ENCODE data around the gene MATCAP1. TPM values are rescaled to one million over a fixed set of nuclear protein-coding genes. Genes with fewer than 3 reads are reported as not detected.
A peak's percentile ranks its signal among the peaks of the same experiment; 100 is the strongest.

MATCAP1 gene
- total RNA-seq, 1 experiment from 2014 or later, result 36.5 TPM

- Mint-ChIP-seq H3K4me1 (ENCODE audit: low read depth, unreplicated experiment) (peaks cover 47% of the 10 kb centered on the region), H3K27ac (ENCODE audit: unreplicated experiment) (peak overlapping the region; percentile 74), H3K36me3 (ENCODE audit: insufficient read depth, unreplicated experiment) (peaks cover 78% of the 10 kb centered on the region), H3K27me3 (ENCODE audit: unreplicated experiment) (no peaks in the 10 kb centered on the region), H3K9me3 (ENCODE audit: low read depth, unreplicated experiment) (no peaks in the 10 kb centered on the region), H3K4me3 (ENCODE audit: low read depth, unreplicated experiment) (peak overlapping the region; percentile 87)
- TF ChIP-seq CTCF (IDR thresholded peaks at IDR 0.05; ENCODE audit: unreplicated experiment), result no peak
- CTCF ChIA-PET, result no interaction called here
- intact Hi-C loops (cut with micrococcal nuclease; ENCODE audit: unreplicated experiment), result no loop called here
- no peak for DNase-seq
- no TSS peak for BruUV-seq (replicated peaks)
These were observed 10.5 kb upstream of the MATCAP1 start for GRCh38 chr16:67194260-67194659.

- peaks cover 70% of the 10 kb centered on the region for H3K36me3 Mint-ChIP-seq (ENCODE audit: insufficient read depth, unreplicated experiment)
- no peaks in the 10 kb centered on the region for H3K9me3 Mint-ChIP-seq (ENCODE audit: low read depth, unreplicated experiment)
- CTCF ChIA-PET, result no interaction called here
- H3K27me3 Mint-ChIP-seq (ENCODE audit: unreplicated experiment), result no peaks in the 10 kb centered on the region
- TF ChIP-seq CTCF (IDR thresholded peaks at IDR 0.05; ENCODE audit: unreplicated experiment), result no peak
- H3K4me3 Mint-ChIP-seq (ENCODE audit: low read depth, unreplicated experiment), result peak overlapping the region; percentile 87
- no TSS peak for BruUV-seq (replicated peaks)
- H3K4me1 Mint-ChIP-seq (ENCODE audit: low read depth, unreplicated experiment), result peaks cover 44% of the 10 kb centered on the region
- intact Hi-C loops (cut with micrococcal nuclease; ENCODE audit: unreplicated experiment), result no loop called here
- DNase-seq, result no peak
- H3K27ac Mint-ChIP-seq (ENCODE audit: unreplicated experiment), result peak overlapping the region; percentile 74
These were observed 9.8 kb upstream of the MATCAP1 start for GRCh38 chr16:67193536-67193935.

GRCh38 chr16:67192781-67193361 lies 9.1 kb upstream of the MATCAP1 start:
- Mint-ChIP-seq H3K27ac (ENCODE audit: unreplicated experiment) (peak overlapping the region; percentile 74), H3K36me3 (ENCODE audit: insufficient read depth, unreplicated experiment) (peaks cover 64% of the 10 kb centered on the region), H3K27me3 (ENCODE audit: unreplicated experiment) (no peaks in the 10 kb centered on the region), H3K4me3 (ENCODE audit: low read depth, unreplicated experiment) (peak overlapping the region; percentile 87), H3K9me3 (ENCODE audit: low read depth, unreplicated experiment) (no peaks in the 10 kb centered on the region), H3K4me1 (ENCODE audit: low read depth, unreplicated experiment) (peaks cover 38% of the 10 kb centered on the region)
- no peak for DNase-seq
- CTCF ChIA-PET, result interaction anchor here (0.6 to 0.7 kb wide), 2 partner anchors 15 to 239 kb away, joined by 3 to 7 read pairs; no protein-coding TSS in a partner anchor
- intact Hi-C loops (cut with micrococcal nuclease; ENCODE audit: unreplicated experiment), result no loop called here
- TF ChIP-seq CTCF (IDR thresholded peaks at IDR 0.05; ENCODE audit: unreplicated experiment), result no peak
- BruUV-seq (replicated peaks), result no TSS peak

- Mint-ChIP-seq H3K9me3 (ENCODE audit: low read depth, unreplicated experiment) (no peaks in the 10 kb centered on the region), H3K36me3 (ENCODE audit: insufficient read depth, unreplicated experiment) (peaks cover 59% of the 10 kb centered on the region), H3K4me1 (ENCODE audit: low read depth, unreplicated experiment) (peaks cover 37% of the 10 kb centered on the region), H3K4me3 (ENCODE audit: low read depth, unreplicated experiment) (peak within 1 kb of the TSS; percentile 87), H3K27me3 (ENCODE audit: unreplicated experiment) (no peaks in the 10 kb centered on the region), H3K27ac (ENCODE audit: unreplicated experiment) (peak within 1 kb of the TSS; percentile 82)
- CTCF ChIA-PET, result interaction anchor here (0.6 to 0.7 kb wide), 3 partner anchors 14 to 238 kb away, joined by 3 to 7 read pairs (median 7); no protein-coding TSS in a partner anchor
- DNase-seq, result peak; percentile 95
- intact Hi-C loops (cut with micrococcal nuclease; ENCODE audit: unreplicated experiment), result no loop called here
- TF ChIP-seq CTCF (IDR thresholded peaks at IDR 0.05; ENCODE audit: unreplicated experiment), result no peak
- TSS peak; percentile 50 for BruUV-seq (replicated peaks)
These were observed 8.4 kb upstream of the MATCAP1 start, which contains the start of gene E2F4 for GRCh38 chr16:67191995-67192681. Gene E2F4, plus strand, starts transcription at chr16:67192155. Its CDS starts 73 bp downstream, at chr16:67192228.

Measured in Calu3 (cell line).